G401 (cell line): Measurements from ENCODE around the gene MFSD8. TPM values are rescaled to one million over a fixed set of nuclear protein-coding genes. Genes with fewer than 3 reads are reported as not detected.
"Not testable (repeated sequence)": the region's sequence is repeated elsewhere in the genome, so short reads cannot be mapped to it uniquely, and the experiment has no call there.

Source experiments
- DNase-seq: peaks from one replicate; pipeline ENCODE4 v3.0.0-alpha.2; 2015; ENCODE audit warnings: low spot score
- in situ Hi-C: cut with HindIII; loops from 2 replicates; pipeline ENCODE4 v1.10.0; 2016; ENCODE audit warnings: low sequenced_read_pairs, mixed read lengths
- total RNA-seq: library from RNA; depleted of rRNA; stranded (reverse); fragments of >200 nt; shearing (Covaris generic); gene quantifications from 2 replicates; pipeline ENCODE4 v1.2.3, GENCODE V29; 2014; rRNA removed

MFSD8 gene, protein sequence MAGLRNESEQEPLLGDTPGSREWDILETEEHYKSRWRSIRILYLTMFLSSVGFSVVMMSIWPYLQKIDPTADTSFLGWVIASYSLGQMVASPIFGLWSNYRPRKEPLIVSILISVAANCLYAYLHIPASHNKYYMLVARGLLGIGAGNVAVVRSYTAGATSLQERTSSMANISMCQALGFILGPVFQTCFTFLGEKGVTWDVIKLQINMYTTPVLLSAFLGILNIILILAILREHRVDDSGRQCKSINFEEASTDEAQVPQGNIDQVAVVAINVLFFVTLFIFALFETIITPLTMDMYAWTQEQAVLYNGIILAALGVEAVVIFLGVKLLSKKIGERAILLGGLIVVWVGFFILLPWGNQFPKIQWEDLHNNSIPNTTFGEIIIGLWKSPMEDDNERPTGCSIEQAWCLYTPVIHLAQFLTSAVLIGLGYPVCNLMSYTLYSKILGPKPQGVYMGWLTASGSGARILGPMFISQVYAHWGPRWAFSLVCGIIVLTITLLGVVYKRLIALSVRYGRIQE
- 23.7 and 24.6 TPM in 2 replicates for total RNA-seq

DNA sequence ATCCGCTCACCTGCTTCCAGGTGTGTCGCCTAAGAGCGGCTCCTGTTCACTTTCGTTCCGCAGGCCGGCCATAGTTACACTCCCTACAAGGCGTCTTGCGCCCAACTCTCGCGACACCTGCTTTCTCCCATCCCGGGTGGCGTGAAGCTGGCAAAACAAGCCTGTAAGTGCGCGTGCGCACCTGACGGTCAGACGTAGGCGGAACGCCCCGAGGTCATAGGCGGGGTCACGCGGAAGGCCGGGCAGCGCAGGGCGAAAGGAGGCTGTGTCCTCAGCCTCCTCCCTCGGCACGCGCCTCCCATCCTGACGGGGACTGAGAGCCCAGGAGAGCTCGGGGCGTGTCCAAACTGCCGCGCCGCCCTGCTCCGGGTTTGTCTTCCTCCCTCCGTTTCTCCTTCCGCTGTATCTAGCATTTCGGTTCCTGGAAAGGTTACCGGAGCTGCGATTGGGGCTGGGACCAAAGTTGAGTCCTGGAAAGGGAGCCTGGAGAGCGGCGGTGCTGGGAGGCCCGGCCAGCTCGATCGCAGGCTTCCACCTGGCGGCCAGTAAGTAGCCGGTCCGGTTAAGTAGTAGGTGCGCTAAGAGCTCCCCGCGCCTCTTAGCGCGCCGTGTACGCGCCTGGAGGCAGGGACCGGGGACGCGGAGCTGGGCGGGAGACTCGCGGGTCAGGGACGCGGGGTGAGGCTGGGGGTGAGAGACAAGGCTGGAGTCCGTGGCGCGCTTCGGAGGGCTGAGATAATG is at the start of gene MFSD8, which contains the start of gene ABHD18:
TSS of gene MFSD8 (minus strand) at position 112 of the 741 bp plus-strand sequence. CDS start at position 72, 40 bp downstream.
TSS of gene ABHD18 (plus strand) at position 345 of the 741 bp plus-strand sequence. CDS start 17,550 bp downstream, outside the sequence.
- peak; percentile 97 for DNase-seq
- in situ Hi-C loops: no loop called here

DNA sequence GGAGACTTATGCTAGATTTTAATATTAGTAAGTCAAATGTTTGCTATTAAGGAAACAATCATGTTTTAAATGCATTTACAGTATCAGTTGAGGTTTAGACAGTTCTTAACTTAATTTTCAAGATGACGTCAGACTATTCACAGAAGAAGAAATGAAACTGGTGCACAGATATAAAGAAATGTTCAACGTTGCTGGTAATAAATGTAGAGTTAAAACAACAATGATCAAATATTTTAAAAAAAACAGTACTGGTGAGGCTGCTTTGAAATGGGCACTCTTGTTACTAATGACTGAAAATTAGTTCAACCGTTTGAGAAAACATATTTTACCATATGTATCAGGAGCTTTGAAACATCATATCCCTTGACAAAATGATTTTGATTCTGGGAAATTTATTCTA is 44.5 kb upstream of the MFSD8 start:
- DNase-seq: no peak
- in situ Hi-C loops: no loop called here

DNA sequence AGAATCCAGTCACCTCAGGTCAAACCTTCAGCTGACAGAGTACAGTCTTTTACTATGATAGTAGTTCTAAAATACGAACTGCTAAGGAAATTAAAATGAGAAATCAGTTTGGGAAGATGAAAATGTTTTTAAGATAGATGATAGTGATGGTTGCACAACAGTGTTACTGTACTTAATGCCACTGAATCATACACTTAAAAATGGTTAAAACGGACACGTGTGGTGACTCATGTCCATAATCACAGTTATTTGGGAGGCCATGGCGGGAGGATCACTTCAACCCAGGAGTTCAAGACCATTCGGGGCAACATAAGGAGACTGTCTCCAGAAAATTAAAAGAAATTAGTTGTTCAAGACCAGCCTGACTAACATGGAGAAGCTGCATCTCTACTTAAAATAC is 41.6 kb upstream of the MFSD8 start:
- DNase-seq: no peak
- in situ Hi-C loops: no loop called here

DNA sequence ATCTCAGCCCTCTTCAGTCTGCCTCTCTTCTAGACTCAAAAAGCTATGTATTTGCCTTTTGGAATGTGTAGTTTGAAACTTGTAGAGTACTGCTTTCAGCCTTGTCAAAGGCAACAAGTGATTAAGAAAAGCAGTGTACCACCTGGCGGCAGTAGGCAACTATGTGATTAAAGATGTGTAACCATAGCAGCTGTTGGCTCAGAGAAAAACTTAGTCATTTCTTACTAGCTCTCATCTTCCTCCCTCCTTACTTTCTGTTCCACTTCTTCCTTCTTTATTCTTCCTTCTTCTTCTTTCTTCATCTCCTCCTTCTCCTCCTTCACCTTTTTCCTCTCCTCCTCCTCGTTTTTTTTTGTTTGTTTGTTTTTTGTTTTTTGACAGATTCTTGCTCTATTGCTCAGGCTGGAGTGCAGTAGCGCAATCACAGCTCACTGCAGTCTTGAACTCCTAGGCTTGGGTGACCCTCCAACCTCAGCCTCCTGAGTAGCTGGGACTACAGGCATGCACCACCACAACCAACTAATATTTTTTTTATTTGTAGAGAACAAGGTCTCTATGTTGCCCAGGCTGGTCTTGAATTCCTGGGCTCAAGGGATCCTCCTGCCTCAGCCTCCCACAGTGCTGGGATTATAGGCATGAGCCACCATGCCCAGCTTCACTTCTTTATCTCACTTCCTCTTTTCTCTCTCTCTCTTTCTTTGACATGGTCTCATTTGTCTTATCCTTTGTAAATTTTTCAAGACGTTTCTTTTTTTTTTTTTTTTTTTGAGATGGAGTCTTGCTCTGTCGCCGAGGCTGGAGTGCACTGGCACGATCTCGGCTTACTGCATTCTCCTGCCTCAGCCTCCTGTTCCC is 32.8 kb upstream of the MFSD8 start:
- no peak for DNase-seq
- in situ Hi-C loops: no loop called here

DNA sequence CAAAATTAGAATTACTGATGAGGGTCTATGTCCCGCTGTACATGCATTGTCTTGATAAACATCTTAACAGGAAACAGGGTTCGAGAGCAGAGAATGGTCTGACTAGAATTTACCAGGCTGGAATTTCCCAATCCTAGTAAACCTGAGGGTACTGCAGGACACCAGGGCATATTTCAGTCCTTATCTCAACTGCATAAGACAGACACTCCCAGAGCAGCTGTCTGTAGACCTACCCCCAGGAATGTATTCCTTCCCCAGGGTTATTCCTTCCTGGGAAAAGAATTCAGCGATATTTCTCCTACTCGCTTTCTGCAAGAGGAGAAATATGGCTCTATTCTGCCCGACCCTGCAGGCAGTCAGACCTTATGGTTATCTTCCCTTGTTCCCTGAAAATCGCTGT is 31.5 kb upstream of the MFSD8 start:
- in situ Hi-C loops: not testable (repeated sequence)

DNA sequence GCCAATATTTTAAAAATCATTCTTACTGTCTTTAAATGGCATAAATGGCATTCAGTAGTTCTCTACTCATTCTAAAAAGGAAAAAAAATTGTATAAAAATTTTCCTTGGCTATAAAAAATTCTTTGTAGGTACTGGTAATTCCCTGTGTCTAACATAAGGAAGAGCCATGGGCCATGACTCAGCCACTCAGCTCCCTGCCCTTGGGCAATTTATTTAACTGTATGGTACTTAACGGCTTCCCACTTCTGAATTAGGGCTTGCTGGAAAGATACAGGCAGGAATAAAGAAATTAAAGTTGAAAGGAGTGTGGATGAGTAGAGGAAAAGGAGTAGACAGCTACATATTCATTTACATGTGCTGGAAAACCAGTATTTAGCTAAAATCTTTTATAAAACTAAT is 30.8 kb upstream of the MFSD8 start:
- DNase-seq: no peak
- in situ Hi-C loops: no loop called here

More for the DNA sequence above, 31.5 kb upstream of the MFSD8 start:
- not testable (repeated sequence) for DNase-seq

DNA sequence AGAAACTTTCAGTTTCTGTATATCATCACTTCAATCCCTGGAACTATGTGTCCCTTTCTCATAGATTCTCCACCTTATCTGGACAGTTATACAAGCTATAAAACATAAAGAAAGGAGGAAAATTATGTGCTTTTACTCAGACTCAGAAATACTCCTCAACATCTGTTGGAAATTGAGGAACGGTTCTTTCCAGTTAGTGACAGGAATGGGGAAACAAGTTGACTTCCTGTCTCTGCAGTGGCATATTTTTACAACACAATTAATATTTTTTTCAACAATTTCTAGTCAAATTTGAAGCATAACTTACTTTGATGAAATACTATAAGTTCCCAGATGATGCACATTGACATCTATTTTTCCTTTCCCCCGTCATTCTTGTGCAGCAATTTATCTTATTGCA is 28.2 kb upstream of the MFSD8 start:
- no peak for DNase-seq
- in situ Hi-C loops: no loop called here

DNA sequence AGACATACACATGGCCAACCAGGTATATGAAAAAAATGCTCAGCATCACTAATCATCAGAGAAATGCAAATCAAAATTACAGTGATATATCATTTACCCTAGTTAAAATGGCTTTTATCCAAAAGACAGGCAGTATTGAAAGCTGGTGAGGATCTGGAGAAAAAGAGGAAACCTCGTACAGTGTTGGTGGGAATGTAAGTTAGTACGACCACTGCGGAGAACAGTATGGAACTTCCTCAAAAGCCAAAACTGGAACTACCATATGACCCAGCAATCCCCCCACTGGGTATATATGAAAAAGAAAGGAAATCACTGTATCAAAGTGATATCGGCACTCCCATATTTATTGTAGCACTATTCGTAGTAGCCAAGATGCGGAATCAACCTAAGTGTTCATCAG is 23.7 kb upstream of the MFSD8 start:
- in situ Hi-C loops: no loop called here
- no peak for DNase-seq

DNA sequence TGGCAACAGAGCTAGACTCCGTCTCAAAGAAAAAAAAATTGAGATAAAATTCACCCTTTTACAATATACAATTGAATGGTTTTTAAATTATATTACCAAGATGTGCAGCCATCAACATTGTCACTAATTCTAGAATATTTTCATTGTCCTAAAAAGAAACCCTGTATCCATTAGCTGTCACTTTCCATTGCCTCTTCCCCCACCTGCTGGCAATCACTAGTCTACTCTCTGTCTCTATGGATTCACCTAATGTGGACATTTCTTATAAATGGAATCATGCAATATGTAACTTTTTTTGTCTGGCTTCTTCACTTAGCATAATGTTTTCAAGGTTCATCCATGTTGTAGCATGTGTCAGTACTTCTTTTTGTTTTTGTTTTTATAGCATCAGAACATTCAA is 21.0 kb upstream of the MFSD8 start:
- in situ Hi-C loops: no loop called here
- no peak for DNase-seq

DNA sequence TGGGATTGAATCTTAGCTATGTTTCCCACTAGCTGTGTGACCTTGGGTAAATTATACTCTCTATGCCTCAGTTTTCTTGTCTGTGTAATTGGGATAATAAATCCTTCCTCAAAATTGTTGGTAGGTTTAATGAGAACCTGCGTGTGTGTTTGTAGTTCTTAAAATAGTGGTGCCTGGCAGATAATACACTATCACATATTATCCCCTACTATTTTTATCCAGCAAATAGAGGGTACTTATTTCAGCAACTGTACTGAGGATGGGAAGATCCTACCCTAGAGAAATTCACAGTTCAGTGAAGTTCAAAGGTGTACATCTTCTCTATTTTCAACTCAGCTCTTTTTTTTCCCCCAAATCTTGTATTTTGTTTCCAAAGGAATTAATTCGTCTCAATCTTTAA is 17.5 kb upstream of the MFSD8 start:
- in situ Hi-C loops: no loop called here
- DNase-seq: no peak

DNA sequence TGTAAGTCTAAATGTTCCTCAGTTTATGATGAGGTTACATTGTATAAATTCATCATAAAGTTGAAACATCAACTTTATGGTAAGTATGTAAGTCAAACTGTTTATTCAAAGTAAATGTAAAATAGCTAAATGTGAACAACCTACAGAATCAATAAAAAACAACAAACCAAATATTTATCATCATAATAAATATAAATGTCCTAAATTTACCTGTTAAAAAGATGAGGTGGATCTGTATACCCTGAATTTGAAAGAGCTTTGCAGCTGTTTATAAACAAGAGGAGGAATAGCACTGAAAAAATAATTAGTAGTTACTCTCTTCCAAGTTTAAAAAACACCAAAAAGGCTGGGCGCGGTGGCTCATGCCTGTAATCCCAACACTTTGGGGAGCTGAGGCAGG is 14.0 kb upstream of the MFSD8 start:
- no peak for DNase-seq
- in situ Hi-C loops: no loop called here

DNA sequence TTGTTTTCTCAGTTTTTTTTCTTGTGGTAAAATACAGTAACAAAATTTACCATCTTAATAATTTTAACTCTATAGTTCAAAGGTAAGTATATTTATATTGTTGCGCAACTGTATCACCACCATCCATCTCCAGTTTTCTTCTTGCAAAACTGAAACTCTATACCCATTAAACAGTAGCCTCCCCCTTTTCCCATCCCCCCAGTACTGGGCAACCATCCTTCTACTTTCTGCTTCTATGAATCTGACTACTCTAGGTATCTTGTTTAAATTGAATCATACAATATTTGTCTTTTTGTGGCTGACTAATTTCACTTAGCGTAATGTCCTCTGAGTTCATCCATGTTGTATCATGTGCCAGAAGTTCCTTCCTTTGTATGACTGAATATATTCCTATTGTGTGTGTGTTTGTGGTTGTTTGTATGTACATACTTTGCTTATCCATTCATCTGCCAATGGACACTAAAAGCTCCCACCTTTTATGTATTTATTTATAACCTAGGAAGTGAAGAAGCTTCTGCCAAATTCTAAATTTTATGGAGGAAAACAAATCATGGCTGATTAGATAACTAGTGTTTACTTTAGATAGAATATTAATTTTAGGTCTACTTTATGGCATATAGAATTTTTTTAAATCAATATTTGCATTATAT is 10.3 kb upstream of the MFSD8 start:
- in situ Hi-C loops: no loop called here
- no peak for DNase-seq

DNA sequence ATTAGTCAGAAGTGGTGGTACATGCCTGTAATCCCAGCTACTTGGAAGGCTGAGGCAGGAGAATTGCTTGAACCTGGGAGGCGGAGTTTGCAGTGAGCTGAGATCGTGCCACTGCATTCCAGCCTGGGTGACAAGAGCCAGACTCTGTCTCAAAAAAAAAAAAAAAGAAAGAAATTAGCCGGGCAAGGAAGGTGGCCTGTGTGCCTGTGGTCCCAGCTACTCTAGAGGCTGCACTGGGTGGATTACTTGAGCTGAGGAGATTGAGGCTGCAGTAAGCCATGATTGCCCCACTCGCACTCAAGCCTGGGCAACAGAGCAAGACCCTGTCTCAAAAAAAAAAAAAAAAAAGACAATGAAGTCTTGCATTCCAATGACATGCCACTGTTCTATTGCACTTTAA is 6.0 kb upstream of the MFSD8 start:
- DNase-seq, in situ Hi-C loops: not testable (repeated sequence)

DNA sequence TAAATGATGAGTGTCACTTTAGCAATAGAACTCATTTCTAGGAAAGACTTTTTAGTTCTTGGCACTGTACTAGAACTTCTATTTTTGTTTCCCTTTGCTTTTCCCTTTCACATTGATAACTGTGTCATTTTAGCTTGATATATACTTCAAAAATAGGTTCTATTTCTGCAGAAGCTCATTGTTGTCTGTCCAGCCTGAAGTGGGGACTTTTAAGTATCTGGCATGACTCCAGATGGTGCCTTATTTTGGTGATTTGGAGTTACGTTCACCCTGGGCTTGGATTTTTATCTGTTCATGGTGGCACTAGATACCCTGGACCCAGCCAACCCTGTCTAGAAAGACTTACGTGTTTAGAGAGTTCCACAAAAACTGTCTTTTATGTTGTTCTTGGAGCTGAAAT is 3.6 kb upstream of the MFSD8 start:
- in situ Hi-C loops: no loop called here
- no peak for DNase-seq

DNA sequence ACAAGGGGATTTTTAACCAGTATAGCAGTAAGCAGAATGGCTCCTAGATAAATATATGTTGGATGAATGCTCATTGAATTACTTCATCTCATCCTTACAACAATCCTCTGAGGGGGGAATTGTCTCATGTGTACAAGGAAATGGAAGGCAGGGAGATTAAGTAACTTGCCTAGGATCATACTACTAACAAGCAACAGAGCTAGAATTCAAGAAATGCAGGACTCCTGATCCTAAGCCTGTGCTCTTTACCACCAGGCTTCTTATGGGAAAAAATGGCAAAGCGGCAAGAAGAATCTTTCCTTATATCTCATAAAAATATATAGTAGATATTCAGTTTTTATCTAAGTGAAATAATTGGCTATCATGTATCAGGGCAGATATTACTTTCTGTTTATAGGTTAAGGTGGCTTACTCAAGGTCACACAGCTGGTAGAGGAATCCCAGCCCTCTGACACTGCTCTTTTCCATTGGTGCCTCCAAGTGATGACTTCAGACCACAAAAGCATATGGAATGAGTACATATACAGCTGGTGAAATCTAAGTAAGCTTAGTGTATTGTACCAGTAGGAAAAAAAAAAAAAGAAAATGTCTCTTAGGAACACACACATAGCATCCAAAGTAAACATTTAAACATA is 2.3 kb upstream of the MFSD8 start:
- DNase-seq: no peak
- in situ Hi-C loops: no loop called here

DNA sequence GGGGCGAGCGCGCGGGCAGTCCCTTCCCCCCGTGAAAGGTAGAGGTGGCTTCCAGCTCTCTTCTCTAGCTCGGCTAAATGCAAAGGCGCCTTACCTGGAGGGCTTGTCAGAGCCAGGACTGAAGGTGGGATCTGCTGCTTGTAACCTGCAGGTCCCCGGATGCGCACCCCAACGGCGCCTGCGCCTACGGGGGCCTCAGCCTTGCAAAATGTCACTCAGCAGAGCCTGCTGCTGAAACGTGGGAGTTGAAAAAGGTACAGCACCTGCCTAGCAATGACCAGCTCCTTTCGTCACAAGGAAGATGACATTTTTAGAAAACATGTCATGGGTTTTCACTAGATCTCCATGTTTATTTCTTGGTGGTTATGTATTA is 816 bp upstream of the MFSD8 start:
- DNase-seq: peak; percentile 69
- in situ Hi-C loops: no loop called here

DNA sequence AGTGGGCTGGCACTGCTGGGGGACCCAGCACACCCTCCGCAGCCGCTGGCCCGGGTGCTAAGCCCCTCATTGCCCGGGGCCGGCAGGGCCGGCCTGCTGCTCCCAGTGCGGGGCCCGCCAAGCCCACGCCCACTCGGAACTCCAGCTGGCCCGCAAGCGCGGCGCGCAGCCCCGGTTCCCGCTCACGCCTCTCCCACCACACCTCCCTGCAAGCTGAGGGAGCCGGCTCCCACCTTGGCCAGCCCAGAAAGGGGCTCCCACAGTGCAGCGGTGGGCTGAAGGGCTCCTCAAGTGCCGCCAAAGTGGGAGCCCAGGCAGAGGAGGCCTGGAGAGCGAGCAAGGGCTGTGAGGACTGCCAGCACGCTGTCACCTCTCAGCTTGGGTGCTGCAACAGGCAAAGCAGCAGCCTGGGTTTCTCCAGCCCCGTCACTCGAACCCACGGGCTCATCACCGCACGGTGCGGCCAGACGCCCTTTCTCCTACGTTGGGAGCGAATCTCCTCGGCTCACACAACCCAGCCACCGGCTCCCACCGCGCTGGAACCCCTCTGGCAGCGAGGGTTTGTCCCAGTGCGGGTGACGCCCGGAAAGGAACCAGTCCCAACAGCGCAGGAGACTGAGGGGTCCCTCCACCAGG is 429 bp downstream of the MFSD8 start:
- in situ Hi-C loops, DNase-seq: not testable (repeated sequence)
